HUDEP-2 (cell line): ENCODE results near the gene KSR1.
A peak's percentile ranks its signal among the peaks of the same experiment; 100 is the strongest.

Experiments used
- DNase-seq, 76 experiments: peaks; one replicate each; lab custom pipeline; 2025; ENCODE audit not compliant: unreplicated experiment in 76 of 76; lab: John Stamatoyannopoulos, UW

KSR1 gene

DNA sequence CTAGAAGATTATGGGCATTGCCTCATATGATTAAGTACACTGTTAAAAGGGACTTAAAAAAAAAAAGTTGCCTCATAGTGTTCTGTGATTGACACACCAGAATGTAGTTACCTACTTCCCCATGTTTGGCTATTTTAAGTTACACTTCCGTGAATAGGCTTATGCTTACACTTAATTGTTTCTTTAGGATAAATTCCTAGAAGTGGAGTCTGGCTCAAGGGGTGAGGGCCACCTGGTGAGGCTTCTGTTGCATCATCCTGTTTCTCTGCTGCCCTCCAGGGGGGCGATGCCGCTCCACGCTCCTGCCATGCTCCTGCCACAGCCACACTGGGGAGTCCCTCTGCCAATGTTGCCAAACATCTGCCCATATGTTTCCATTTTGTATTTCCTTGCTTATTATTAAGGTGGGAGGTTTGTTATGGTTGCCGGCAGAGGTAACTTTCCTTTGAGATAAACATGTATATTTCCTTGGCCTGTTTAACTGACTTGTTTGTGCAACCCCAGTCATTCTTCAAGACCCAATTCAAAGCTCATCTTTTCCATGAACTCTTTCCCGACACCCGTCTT, 73.1 kb downstream of the KSR1 start:
- DNase-seq = peak in 28 of 76 experiments; percentile 6 to 63 (median 24)

- DNase-seq = no peak
Observed at GRCh38 chr17:27530764-27531391, 74.6 kb downstream of the KSR1 start.

- peak in 1 of 76 experiments; percentile 6 for DNase-seq
Observed at GRCh38 chr17:27531469-27531961, 75.3 kb downstream of the KSR1 start.

DNA sequence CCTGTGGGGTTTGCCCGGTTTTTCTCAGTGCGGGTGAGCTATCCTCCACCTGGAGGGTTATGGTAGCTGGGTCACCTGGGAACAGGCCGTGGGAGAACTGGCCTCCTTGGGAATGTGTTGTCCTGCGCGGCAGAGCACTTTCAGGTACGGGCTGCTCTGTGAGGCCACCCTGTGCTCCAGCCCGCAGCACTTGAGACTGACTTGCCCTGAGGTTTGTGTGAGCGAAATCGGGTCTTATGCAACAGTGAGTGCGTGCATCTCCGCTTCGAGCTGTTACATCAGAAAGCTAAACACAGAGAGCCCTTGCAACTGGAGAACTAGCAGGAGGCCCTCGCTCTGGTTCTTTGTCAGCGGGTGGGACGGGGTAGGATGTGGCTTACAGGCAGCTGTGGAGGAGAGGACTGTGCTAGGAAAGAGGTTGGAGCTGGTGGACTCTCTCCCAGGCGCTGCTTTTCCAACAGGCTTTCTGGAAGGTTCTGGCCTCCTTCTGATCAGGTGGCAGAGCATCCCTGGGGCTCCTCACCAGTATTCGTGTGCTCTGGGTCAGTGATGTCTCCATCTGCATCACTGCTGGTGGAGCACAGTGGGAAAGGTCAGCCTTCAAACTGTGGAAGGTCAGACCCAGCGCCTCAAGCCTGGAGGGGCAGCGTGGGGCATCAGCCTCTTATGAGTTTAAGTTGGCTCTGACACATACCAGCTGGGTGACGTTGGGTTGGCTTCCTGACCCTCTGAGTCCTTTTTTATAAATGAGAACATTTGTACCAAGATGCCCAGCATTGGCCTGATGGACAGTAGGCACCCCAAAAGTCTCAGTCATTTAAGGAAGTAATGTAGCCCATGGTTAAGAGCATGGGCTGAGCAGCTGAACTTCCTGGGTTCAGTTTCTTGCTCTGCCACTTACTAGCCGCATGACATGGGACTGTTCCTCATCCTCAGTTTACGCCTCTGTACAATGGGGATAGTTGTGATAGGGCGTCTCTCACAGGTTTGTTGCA, 76.3 kb downstream of the KSR1 start:
- DNase-seq = no peak

- DNase-seq = no peak
Observed at GRCh38 chr17:27533874-27534815, 77.9 kb downstream of the KSR1 start.

DNA sequence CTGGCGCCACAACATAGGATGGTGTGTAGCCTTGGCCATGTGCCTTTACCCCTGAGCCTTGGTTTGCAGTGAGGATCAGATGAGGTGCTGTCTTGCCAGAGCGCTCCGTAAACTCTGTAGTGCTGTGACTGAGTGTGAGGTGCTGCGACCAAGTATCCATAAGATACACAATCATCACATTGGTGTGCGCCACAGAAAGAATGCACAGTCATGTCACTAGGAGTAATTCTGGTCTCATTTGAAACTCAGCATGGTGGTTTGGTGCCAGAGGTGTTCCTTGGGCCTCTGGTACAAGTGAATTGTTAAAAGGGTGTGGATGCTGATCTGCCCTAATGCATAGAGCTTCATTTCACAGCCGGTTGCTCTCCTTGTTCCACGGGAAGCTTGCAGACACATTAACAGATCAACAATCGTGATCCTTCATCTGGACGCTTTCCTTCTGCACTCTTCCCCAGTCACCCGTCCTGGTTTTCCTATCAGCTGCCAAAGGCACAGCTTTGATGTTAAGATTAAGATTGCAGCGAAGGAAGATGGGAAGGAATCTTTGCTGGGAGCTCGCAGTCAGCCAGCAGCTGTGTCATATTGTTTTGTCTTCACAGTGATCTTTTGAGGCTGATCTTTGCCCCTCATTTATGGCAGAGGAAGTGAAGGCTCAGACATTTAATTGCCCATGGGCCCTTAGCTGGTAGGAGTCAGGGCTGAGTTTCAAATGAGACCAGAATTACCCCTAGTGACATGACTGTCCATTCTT, 79.1 kb downstream of the KSR1 start:
- no peak for DNase-seq

- DNase-seq = no peak
Observed at GRCh38 chr17:27535975-27536374, 79.7 kb downstream of the KSR1 start.

DNA sequence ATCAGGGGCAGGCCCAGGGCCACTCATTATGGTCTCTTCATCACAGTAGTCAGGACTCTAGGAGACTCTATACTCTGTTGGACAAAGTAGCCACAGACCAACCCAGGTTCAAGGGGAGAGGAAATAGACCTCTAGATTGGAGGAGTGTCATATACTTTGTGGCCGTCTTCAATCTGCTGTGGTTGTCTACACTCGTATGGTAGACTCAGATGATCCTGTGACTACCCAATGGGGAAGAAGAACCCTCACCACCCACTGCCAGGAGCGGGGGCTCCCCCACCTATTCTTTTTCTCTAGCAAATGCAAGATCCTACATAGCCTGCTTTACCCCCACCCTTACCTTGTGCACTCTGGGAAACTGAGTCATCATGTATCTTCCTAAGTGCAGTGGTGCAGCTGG, 80.5 kb downstream of the KSR1 start:
- no peak for DNase-seq

- DNase-seq = no peak
Observed at GRCh38 chr17:27538156-27538955, 82.1 kb downstream of the KSR1 start.

DNA sequence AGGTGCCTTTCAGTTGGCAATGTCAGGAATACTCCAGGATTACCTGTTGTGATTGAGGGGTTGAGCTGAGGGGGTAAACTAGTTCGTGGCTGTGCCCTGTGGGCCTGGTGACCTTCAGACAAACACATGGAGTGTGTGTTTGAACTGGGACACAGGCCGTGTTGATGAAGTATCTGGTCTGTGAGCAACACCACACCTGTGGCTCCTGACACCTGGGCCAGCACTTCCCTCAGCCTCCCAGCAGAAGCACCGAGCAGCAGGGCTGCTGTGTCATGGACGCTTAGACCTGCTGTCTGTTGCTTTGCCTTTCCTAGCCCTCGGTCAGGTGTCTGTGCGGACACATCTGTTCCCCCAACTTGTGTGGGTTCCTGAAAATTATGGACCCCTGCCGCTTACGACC, 82.9 kb downstream of the KSR1 start:
- DNase-seq = no peak

- DNase-seq = no peak
Observed at GRCh38 chr17:27539794-27540317, 83.6 kb downstream of the KSR1 start.

DNA sequence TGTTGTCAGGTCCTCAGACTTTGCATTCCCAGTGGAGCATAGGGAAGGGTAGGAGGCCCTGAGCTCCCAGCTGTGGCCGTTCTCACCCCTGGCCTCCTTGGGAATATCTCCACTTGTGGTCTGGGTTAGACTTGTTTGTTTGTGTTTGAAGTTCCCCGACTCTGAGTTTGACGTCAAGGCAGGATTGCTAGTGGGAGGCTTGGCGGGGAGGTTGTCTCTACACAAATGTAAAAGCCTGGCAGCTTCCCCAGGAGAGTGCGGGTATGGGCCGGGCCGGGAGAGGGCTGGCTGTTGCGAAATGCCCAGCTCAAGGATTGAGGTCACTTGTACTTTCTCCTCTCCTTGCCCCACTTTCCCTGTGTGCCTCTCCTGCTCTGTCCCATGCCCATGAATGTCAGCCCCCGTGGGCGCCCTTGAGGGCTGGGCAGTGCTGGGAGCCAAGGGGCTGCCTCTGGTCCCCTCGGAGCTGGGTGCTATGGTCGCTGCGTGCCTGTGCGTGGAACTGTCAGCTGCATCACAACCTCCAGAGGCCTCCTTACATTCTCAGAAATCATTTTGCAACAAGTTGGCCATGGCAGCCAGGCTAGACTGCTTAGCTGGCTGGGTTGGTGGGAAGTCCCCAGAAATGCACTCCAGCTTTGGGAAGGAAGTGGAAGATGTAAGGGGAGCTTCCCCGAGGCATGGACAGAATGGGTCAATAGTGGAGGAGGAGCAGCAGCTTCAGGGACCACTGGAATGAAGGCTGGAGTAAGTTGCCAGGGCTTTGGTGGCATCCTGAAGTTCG, 84.3 kb downstream of the KSR1 start:
- DNase-seq = no peak

- no peak for DNase-seq
Observed at GRCh38 chr17:27541301-27542023, 85.2 kb downstream of the KSR1 start.

GRCh38 chr17:27542841-27543463, 86.7 kb downstream of the KSR1 start:
- no peak for DNase-seq

GRCh38 chr17:27543464-27543856, 87.2 kb downstream of the KSR1 start:
- DNase-seq = no peak

GRCh38 chr17:27543958-27544349, 87.7 kb downstream of the KSR1 start:
- DNase-seq = no peak
